ENCODE measurements around the gene NXF1.

NXF1 gene

GRCh38 chr11:62805076-62805892 lies at the start of gene NXF1:
Gene NXF1 (minus strand): TSS chr11:62805440. CDS start chr11:62805356, 84 bp downstream.
- DNase-seq, result peak; percentile 85
- in situ Hi-C loops (cut with HindIII; ENCODE audit: low pct_ligation_motif_present, low sequenced_read_pairs), result no loop called here
- Histone ChIP-seq H3K27me3 (replicated peaks) (no peaks in the 10 kb centered on the region), H3K27ac (peak within 1 kb of the TSS; percentile 50), H3K4me3 (ENCODE audit: low read depth, low read length) (peak within 1 kb of the TSS; percentile 75), H3K36me3 (replicated peaks) (peaks cover 28% of the 10 kb centered on the region)
- TF ChIP-seq CTCF (IDR thresholded peaks at IDR 0.05; ENCODE audit: low read depth, low read length, missing control alignments), result peak; percentile 39

- Histone ChIP-seq H3K4me3 (ENCODE audit: low read depth, low read length) (peak overlapping the region; percentile 99), H3K36me3 (replicated peaks) (peaks cover 38% of the 10 kb centered on the region), H3K27ac (no peak overlapping the region), H3K27me3 (replicated peaks) (no peaks in the 10 kb centered on the region)
- no peak for TF ChIP-seq CTCF (IDR thresholded peaks at IDR 0.05; ENCODE audit: low read depth, low read length, missing control alignments)
- DNase-seq, result no peak
- in situ Hi-C loops (cut with HindIII; ENCODE audit: low pct_ligation_motif_present, low sequenced_read_pairs), result no loop called here
These were observed 49.0 kb upstream of the NXF1 start for GRCh38 chr11:62854013-62854824.

GRCh38 chr11:62853279-62853965 lies 48.2 kb upstream of the NXF1 start:
- H3K36me3 ChIP-seq (replicated peaks), result peaks cover 38% of the 10 kb centered on the region
- no peak for DNase-seq
- no peak overlapping the region for H3K27ac ChIP-seq
- no peak for TF ChIP-seq CTCF (IDR thresholded peaks at IDR 0.05; ENCODE audit: low read depth, low read length, missing control alignments)
- peak overlapping the region; percentile 99 for H3K4me3 ChIP-seq (ENCODE audit: low read depth, low read length)
- in situ Hi-C loops (cut with HindIII; ENCODE audit: low pct_ligation_motif_present, low sequenced_read_pairs), result no loop called here
- H3K27me3 ChIP-seq (replicated peaks), result no peaks in the 10 kb centered on the region

GRCh38 chr11:62852523-62853188 lies 47.4 kb upstream of the NXF1 start:
- H3K4me3 ChIP-seq (ENCODE audit: low read depth, low read length), result no peak overlapping the region
- DNase-seq, result no peak
- TF ChIP-seq CTCF (IDR thresholded peaks at IDR 0.05; ENCODE audit: low read depth, low read length, missing control alignments), result no peak
- in situ Hi-C loops (cut with HindIII; ENCODE audit: low pct_ligation_motif_present, low sequenced_read_pairs), result no loop called here
- H3K36me3 ChIP-seq (replicated peaks), result peaks cover 38% of the 10 kb centered on the region
- H3K27ac ChIP-seq, result no peak overlapping the region
- no peaks in the 10 kb centered on the region for H3K27me3 ChIP-seq (replicated peaks)

GRCh38 chr11:62851807-62852522 lies 46.7 kb upstream of the NXF1 start:
- Histone ChIP-seq H3K27ac (no peak overlapping the region), H3K27me3 (replicated peaks) (no peaks in the 10 kb centered on the region), H3K36me3 (replicated peaks) (peaks cover 38% of the 10 kb centered on the region), H3K4me3 (ENCODE audit: low read depth, low read length) (no peak overlapping the region)
- in situ Hi-C loops (cut with HindIII; ENCODE audit: low pct_ligation_motif_present, low sequenced_read_pairs), result no loop called here
- TF ChIP-seq CTCF (IDR thresholded peaks at IDR 0.05; ENCODE audit: low read depth, low read length, missing control alignments), result no peak
- DNase-seq, result no peak
